K562 (cell line): ENCODE measurements around the gene CRLF1. TPM values are rescaled to one million over a fixed set of nuclear protein-coding genes. Genes with fewer than 3 reads are reported as not detected.
A peak's percentile ranks its signal among the peaks of the same experiment; 100 is the strongest.

Experiments
- CEBPG ChIP-seq, 3 experiments: fragments of 200-800 bp in 1 of 3; sonication (Bioruptor generic) in 1 of 3; sonication (generic) in 1 of 3; formaldehyde crosslinking in 1 of 3; IDR thresholded peaks in 2 of 3; conservative IDR thresholded peaks in 1 of 3; 2 replicates each; pipeline versions ENCODE4 v1.6.1 to v1.8.0; 2016 to 2022; ENCODE audit warnings: missing compliant biosample characterization in 2 of 3, missing genetic modification characterization in 2 of 3, mild to moderate bottlenecking in 1 of 3, missing genetic modification reagents in 1 of 3
- CREM ChIP-seq: IDR thresholded peaks from 2 replicates; pipeline ENCODE4 v1.6.1; 2014; ENCODE audit warnings: antibody characterized with exemption, low read depth
- DACH1 ChIP-seq: fragments of 450-650 bp; IDR thresholded peaks from 2 replicates; pipeline ENCODE4 v1.6.1; 2018; ENCODE audit not compliant: partially characterized antibody
- E4F1 ChIP-seq: fragments of 250-450 bp; sonication (Bioruptor Pico); IDR thresholded peaks from 2 replicates; pipeline ENCODE4 v1.5.0; 2021; ENCODE audit warnings: mild to moderate bottlenecking, borderline replicate concordance
- GATAD2A ChIP-seq: fragments of 450-650 bp; IDR thresholded peaks from 2 replicates; pipeline ENCODE4 v1.6.1; 2017
- GTF3C2 ChIP-seq: IDR thresholded peaks from 3 replicates; pipeline ENCODE4 v1.6.1; 2011; ENCODE audit warnings: borderline replicate concordance, mild to moderate bottlenecking, moderate library complexity; ENCODE audit not compliant: insufficient read length; ENCODE audit errors: extremely low read depth
- HDGF ChIP-seq: fragments of 450-650 bp; IDR thresholded peaks from 2 replicates; pipeline ENCODE4 v1.6.1; 2016
- NEUROD1 ChIP-seq: fragments of 150-350 bp; IDR thresholded peaks from 2 replicates; pipeline ENCODE4 v1.6.1; 2014; ENCODE audit warnings: borderline replicate concordance, low read length, low read depth; ENCODE audit not compliant: partially characterized antibody
- NR2C2 ChIP-seq, 2 experiments: fragments of 200-800 bp in 1 of 2; sonication (Bioruptor generic) in 1 of 2; sonication (generic) in 1 of 2; formaldehyde crosslinking in 1 of 2; IDR thresholded peaks; 2 replicates each; pipeline versions ENCODE4 v1.6.1 to v1.8.0; 2016 to 2022; ENCODE audit warnings: mild to moderate bottlenecking in 1 of 2, missing compliant biosample characterization in 1 of 2, missing genetic modification characterization in 1 of 2, missing genetic modification reagents in 1 of 2
- RBM22 ChIP-seq: fragments of 200-400 bp; formaldehyde crosslinking; IDR thresholded peaks from 2 replicates; pipeline ENCODE4 v1.6.1; 2018; ENCODE audit warnings: low read length, low read depth; ENCODE audit not compliant: poor library complexity, severe bottlenecking
- SLC30A9 ChIP-seq: fragments of 250-450 bp; sonication (Bioruptor Pico); IDR thresholded peaks from 2 replicates; pipeline ENCODE4 v1.8.0; 2022; ENCODE audit warnings: mild to moderate bottlenecking, moderate library complexity
- SMARCA5 ChIP-seq: fragments of 450-650 bp; IDR thresholded peaks from 2 replicates; pipeline ENCODE4 v1.6.1; 2016
- TAF9B ChIP-seq: fragments of 450-650 bp; IDR thresholded peaks from 2 replicates; pipeline ENCODE4 v1.6.1; 2018; ENCODE audit warnings: mild to moderate bottlenecking; ENCODE audit not compliant: partially characterized antibody
- ZC3H11A ChIP-seq: IDR thresholded peaks from 2 replicates; pipeline ENCODE4 v1.6.1; 2012; ENCODE audit warnings: low read depth, low read length, improper control_type of control experiment
- ZNF121 ChIP-seq: sonication (generic); formaldehyde crosslinking; conservative IDR thresholded peaks from 2 replicates; pipeline ENCODE4 v1.8.0; 2022; ENCODE audit warnings: missing genetic modification reagents
- ZNF174 ChIP-seq: fragments of 250-450 bp; sonication (Bioruptor Pico); IDR thresholded peaks from 2 replicates; pipeline ENCODE4 v1.4.0; 2020; ENCODE audit warnings: mild to moderate bottlenecking
- ZNF449 ChIP-seq: fragments of 250-450 bp; sonication (Bioruptor Pico); IDR thresholded peaks from 2 replicates; pipeline ENCODE4 v1.8.0; 2022; ENCODE audit warnings: moderate library complexity, mild to moderate bottlenecking, inconsistent platforms
- ZNF766 ChIP-seq: fragments of 200-800 bp; sonication (Bioruptor generic); conservative IDR thresholded peaks from 2 replicates; pipeline ENCODE4 v1.6.1; 2016; ENCODE audit warnings: missing genetic modification characterization, missing compliant biosample characterization
- polyA plus RNA-seq, 8 experiments: library from polyadenylated mRNA; depleted of rRNA in 4 of 8; stranded (reverse) in 5 of 8; unstranded in 3 of 8; fragments of >200 nt; fragmentation: Nextera tagmentation in 2 of 8; fragmentation: Illumina TruSeq in 1 of 8; extraction: Ambion mirVana in 2 of 8; extraction: Trizol in 1 of 8; gene quantifications; 2 replicates each; pipeline versions ENCODE4 v1.2.1 to v1.2.3, GENCODE V29; 2011 to 2014; ENCODE audit warnings: inconsistent platforms in 1 of 8, missing spikeins in 1 of 8
- total RNA-seq, 7 experiments: library from RNA; depleted of rRNA in 6 of 7; stranded (reverse); fragments of >200 nt in 6 of 7; fragmentation: Illumina TruSeq in 2 of 7; extraction: Trizol in 2 of 7; gene quantifications; 2 replicates each; pipeline versions ENCODE4 v1.2.1 to v1.2.3, GENCODE V29; 2011 to 2021; ENCODE audit warnings: low replicate concordance in 1 of 7

The CRLF1 gene
- total and polyA plus RNA-seq, 9 of the 15 experiments (the other 6 are each of a cell fraction or from before 2014, with no cell fraction given) = 0.85 to 3.6 (median 1.7) TPM

GRCh38 chr19:18558202-18558555 is 48.4 kb downstream of the CRLF1 start (continued):
- TF ChIP-seq GTF3C2 = no peak
- no peak for TF ChIP-seq ZC3H11A
- TF ChIP-seq HDGF = no peak
- TF ChIP-seq ZNF449 (CRISPR knock-in tag) = no peak
- no peak for TF ChIP-seq NR2C2 (CRISPR knock-in tag; IDR thresholded peaks at IDR 0.05)
- TF ChIP-seq NR2C2 (tag; IDR thresholded peaks at IDR 0.05) = peak; percentile 25
- TF ChIP-seq ZNF766 = no peak
- TF ChIP-seq RBM22 = no peak
- TF ChIP-seq ZNF174 (CRISPR knock-in tag) = no peak
- no peak for TF ChIP-seq CREM
- 0 out of 2 replicates have a peak, but pooled peaks have one; percentile 12 for TF ChIP-seq SMARCA5
- TF ChIP-seq CEBPG (CRISPR knock-in tag; IDR thresholded peaks at IDR 0.05) = no peak
- no peak for TF ChIP-seq CEBPG (tag; conservative IDR thresholded peaks at IDR 0.05 in 1 of 2, IDR thresholded peaks at IDR 0.05 in 1 of 2)
- TF ChIP-seq ZNF121 (CRISPR knock-in tag) = no peak
- no peak for TF ChIP-seq DACH1
- no peak for TF ChIP-seq NEUROD1
- TF ChIP-seq SLC30A9 (CRISPR knock-in tag) = no peak
- TF ChIP-seq TAF9B = no peak
- no peak for TF ChIP-seq E4F1
- TF ChIP-seq GATAD2A = no peak
